Measurements from ENCODE around the gene POU2F3. TPM values are rescaled to one million over a fixed set of nuclear protein-coding genes. Genes with fewer than 3 reads are reported as not detected.

Gene POU2F3
- total and polyA plus RNA-seq, 2 experiments from 2014 or later = 0.15 to 0.40 TPM

DNA sequence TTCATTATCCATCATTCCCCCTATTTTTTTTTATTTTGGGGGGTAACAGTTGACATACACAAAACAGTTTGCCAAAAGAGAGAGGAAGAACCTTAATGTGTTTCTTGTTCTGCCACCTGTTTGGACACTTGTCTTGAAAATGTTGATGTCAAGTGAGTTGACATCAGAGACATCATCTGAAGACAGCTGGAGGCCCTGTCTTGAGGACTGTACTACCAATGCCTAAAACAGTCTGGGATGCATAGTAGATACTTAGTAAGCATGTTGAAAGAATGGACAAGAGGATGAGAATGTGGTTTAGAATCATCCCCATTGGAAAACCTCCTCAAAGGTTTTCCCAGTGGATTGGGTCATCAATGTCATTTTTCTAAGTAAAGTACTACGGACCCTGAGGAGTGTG, 93.9 kb downstream of the POU2F3 start:
- peaks cover 16% of the 10 kb centered on the region for H3K4me1 ChIP-seq (ENCODE audit: low read depth)
- DNase-seq (ENCODE audit: low read depth in 1 of 2, low spot score in 1 of 2) = no peak
- H3K9me3 ChIP-seq (ENCODE audit: low read depth) = no peaks in the 10 kb centered on the region
- no peaks in the 10 kb centered on the region for H3K27me3 ChIP-seq
- TF ChIP-seq, protein P1, sequence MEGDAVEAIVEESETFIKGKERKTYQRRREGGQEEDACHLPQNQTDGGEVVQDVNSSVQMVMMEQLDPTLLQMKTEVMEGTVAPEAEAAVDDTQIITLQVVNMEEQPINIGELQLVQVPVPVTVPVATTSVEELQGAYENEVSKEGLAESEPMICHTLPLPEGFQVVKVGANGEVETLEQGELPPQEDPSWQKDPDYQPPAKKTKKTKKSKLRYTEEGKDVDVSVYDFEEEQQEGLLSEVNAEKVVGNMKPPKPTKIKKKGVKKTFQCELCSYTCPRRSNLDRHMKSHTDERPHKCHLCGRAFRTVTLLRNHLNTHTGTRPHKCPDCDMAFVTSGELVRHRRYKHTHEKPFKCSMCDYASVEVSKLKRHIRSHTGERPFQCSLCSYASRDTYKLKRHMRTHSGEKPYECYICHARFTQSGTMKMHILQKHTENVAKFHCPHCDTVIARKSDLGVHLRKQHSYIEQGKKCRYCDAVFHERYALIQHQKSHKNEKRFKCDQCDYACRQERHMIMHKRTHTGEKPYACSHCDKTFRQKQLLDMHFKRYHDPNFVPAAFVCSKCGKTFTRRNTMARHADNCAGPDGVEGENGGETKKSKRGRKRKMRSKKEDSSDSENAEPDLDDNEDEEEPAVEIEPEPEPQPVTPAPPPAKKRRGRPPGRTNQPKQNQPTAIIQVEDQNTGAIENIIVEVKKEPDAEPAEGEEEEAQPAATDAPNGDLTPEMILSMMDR (IDR thresholded peaks at IDR 0.05; ENCODE audit: low read depth, low read length) = no peak
- H3K27ac ChIP-seq = no peak overlapping the region
- peaks cover 11% of the 10 kb centered on the region for H3K36me3 ChIP-seq
- H3K4me3 ChIP-seq = no peak overlapping the region

DNA sequence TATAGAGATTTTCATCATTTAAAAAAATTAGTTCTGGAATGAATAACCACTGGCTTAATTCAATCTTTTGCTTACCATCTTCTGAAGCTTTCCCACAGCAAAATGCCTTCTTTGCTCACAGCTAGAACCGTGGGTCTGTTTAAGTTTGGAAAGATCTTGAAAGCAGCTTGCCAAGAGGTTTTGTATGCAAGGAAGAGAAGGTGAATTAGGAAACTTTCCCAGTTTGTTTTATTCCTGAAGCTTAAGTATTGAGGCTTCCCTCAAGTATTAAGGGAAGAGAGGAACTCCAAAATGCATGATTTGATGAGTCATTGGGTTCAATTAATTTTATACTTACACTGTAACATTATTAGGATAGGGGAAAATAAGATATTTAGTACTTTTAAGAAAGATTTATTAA, 94.4 kb downstream of the POU2F3 start:
- TF ChIP-seq, protein P1 (IDR thresholded peaks at IDR 0.05; ENCODE audit: low read depth, low read length) = no peak
- no peak for DNase-seq (ENCODE audit: low read depth in 1 of 2, low spot score in 1 of 2)
- H3K36me3 ChIP-seq = peaks cover 11% of the 10 kb centered on the region
- no peak overlapping the region for H3K27ac ChIP-seq
- H3K27me3 ChIP-seq = no peaks in the 10 kb centered on the region
- no peaks in the 10 kb centered on the region for H3K9me3 ChIP-seq (ENCODE audit: low read depth)
- peaks cover 20% of the 10 kb centered on the region for H3K4me1 ChIP-seq (ENCODE audit: low read depth)
- no peak overlapping the region for H3K4me3 ChIP-seq

DNA sequence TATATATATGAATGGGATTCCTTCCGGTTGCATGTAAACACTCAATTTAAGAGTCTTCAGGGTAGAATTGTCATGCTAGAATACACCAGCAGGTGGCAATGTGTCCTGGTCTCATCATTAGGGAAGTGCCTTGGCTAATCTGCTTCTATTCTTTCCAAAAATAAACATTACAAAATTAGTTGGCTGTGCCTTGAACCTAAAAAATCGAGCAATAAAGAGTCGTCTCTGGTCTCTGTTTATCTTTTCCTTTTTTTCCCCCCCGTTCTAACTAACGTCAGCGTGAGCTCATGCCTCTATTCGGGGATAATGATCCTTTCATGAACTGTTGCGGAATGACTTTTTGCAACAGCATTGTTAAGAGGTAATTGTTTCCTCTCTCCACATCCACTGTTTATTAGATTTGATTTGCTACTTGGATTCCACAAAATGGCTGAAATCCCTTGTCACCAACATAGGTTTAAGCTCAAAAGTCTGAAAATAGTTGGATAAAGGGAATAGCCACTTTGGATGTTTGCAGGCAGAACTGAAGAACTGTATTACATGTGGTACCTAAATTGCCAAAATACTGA, 95.0 kb downstream of the POU2F3 start:
- Histone ChIP-seq H3K27me3 (no peaks in the 10 kb centered on the region), H3K27ac (peak overlapping the region; percentile 91)

DNA sequence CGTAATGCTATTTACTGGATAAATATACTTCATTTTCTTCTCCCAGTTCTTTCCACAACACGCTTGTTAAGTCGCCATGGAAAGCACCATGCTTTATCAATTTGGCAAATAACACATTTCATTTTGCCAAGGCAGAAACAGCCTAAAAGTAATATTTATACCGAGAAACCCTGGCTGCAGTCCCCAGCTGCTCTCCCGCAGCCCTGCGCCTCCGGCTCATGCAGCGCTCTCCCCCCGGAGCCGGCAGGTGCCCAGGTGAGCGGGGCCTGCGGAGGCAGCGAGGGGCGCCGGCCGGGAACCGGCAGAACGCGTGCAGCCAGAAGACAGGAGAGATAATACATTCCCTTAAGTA, 95.6 kb downstream of the POU2F3 start:
- TF ChIP-seq, protein P1 (IDR thresholded peaks at IDR 0.05; ENCODE audit: low read depth, low read length) = no peak
- peak in 1 of 2 donors; percentile 41 for DNase-seq (ENCODE audit: low read depth in 1 of 2, low spot score in 1 of 2)

More for the DNA sequence above, 95.0 kb downstream of the POU2F3 start:
- TF ChIP-seq, protein P1 (IDR thresholded peaks at IDR 0.05; ENCODE audit: low read depth, low read length) = peak; percentile 64
- peaks cover 11% of the 10 kb centered on the region for H3K36me3 ChIP-seq
- no peaks in the 10 kb centered on the region for H3K9me3 ChIP-seq (ENCODE audit: low read depth)
- peak; percentile 69 to 90 for DNase-seq (ENCODE audit: low read depth in 1 of 2, low spot score in 1 of 2)
- H3K4me3 ChIP-seq = peak overlapping the region; percentile 75
- peaks cover 27% of the 10 kb centered on the region for H3K4me1 ChIP-seq (ENCODE audit: low read depth)

DNA sequence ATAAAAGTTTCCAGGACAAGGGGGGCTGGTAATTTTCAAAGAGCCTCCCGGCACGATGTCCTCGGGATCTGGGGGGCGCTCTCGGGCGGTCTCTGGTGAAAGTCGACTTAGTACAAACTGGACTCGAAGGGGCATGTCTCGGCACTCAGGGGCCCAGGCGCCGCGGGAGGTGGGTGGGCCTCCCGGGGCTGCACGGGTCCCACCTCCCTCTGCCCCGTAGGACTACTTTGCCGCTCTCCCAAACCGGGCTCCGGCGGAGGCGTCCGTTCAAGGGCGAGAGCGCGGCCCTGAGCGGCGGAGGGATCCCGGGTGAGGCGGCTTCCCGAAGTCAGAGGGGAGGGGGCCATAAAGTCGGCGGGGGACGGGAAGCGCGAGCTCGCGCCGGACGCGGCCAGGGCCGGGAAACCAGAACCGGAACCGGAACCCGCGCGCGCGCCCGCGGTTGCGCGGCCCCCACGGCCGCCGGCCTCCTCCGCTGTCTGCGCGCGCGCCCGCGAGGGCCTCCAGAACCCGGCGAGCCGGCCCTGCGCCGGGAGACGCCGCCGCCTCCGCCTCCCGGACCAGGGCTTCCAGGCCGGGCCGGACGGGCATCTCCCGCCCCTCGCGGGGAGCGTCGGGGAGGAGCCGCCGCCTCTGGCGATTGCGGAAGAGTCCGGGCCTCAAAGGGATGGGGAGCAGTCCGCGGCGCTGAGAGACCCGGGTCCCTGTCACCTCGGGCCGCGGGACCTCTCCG, 96.1 kb downstream of the POU2F3 start, which contains the start of gene ARHGEF12:
Gene ARHGEF12 (plus strand): TSS at position 506 of the 733 bp plus-strand sequence. CDS start 831 bp downstream, outside the sequence.
- H3K9me3 ChIP-seq (ENCODE audit: low read depth) = no peaks in the 10 kb centered on the region
- H3K4me3 ChIP-seq = peak within 1 kb of the TSS; percentile 75
- peaks cover under 1% of the 10 kb centered on the region for H3K36me3 ChIP-seq
- H3K4me1 ChIP-seq (ENCODE audit: low read depth) = peaks cover 35% of the 10 kb centered on the region
- no peaks in the 10 kb centered on the region for H3K27me3 ChIP-seq
- TF ChIP-seq, protein P1 (IDR thresholded peaks at IDR 0.05; ENCODE audit: low read depth, low read length) = peak; percentile 46
- peak; percentile 97 to 99 for DNase-seq (ENCODE audit: low read depth in 1 of 2, low spot score in 1 of 2)
- peak within 1 kb of the TSS; percentile 91 for H3K27ac ChIP-seq

More for the DNA sequence above, 95.6 kb downstream of the POU2F3 start:
- Histone ChIP-seq H3K27ac (peak overlapping the region; percentile 91), H3K4me3 (peak overlapping the region; percentile 75), H3K4me1 (ENCODE audit: low read depth) (peaks cover 32% of the 10 kb centered on the region), H3K27me3 (no peaks in the 10 kb centered on the region), H3K9me3 (ENCODE audit: low read depth) (no peaks in the 10 kb centered on the region), H3K36me3 (peaks cover 6% of the 10 kb centered on the region)
